ENCODE measurements around the gene ELK3.
"Not testable (repeated sequence)": the region's sequence is repeated elsewhere in the genome, so short reads cannot be mapped to it uniquely, and the experiment has no call there.

Gene ELK3

GRCh38 chr12:96301732-96302131, 107.6 kb downstream of the ELK3 start:
- DNase-seq (ENCODE audit: insufficient read length) (no peak), FAIRE-seq (no peak)
- TF ChIP-seq TAF1 (IDR thresholded peaks at IDR 0.05; ENCODE audit: borderline replicate concordance, low read depth, low read length) (no peak), POLR2A (IDR thresholded peaks at IDR 0.05; ENCODE audit: low read depth, low read length) (no peak), POLR2AphosphoS5 (IDR thresholded peaks at IDR 0.05; ENCODE audit: low read depth, low read length) (no peak)

GRCh38 chr12:96302687-96303310, 108.6 kb downstream of the ELK3 start:
- FAIRE-seq (no peak), DNase-seq (ENCODE audit: insufficient read length) (no peak)
- no peak for TF ChIP-seq POLR2A (IDR thresholded peaks at IDR 0.05; ENCODE audit: low read depth, low read length)
- TF ChIP-seq POLR2AphosphoS5 (IDR thresholded peaks at IDR 0.05; ENCODE audit: low read depth, low read length): no peak
- no peak for TF ChIP-seq TAF1 (IDR thresholded peaks at IDR 0.05; ENCODE audit: borderline replicate concordance, low read depth, low read length)

- TF ChIP-seq TAF1 (IDR thresholded peaks at IDR 0.05; ENCODE audit: borderline replicate concordance, low read depth, low read length): no peak
- no peak for TF ChIP-seq POLR2AphosphoS5 (IDR thresholded peaks at IDR 0.05; ENCODE audit: low read depth, low read length)
- TF ChIP-seq POLR2A (IDR thresholded peaks at IDR 0.05; ENCODE audit: low read depth, low read length): no peak
- FAIRE-seq (no peak), DNase-seq (ENCODE audit: insufficient read length) (no peak)
Measured at GRCh38 chr12:96303653-96304052, 109.5 kb downstream of the ELK3 start.

GRCh38 chr12:96305665-96306064, 111.5 kb downstream of the ELK3 start:
- TF ChIP-seq TAF1 (IDR thresholded peaks at IDR 0.05; ENCODE audit: borderline replicate concordance, low read depth, low read length) (no peak), POLR2AphosphoS5 (IDR thresholded peaks at IDR 0.05; ENCODE audit: low read depth, low read length) (no peak), POLR2A (IDR thresholded peaks at IDR 0.05; ENCODE audit: low read depth, low read length) (no peak)
- DNase-seq (ENCODE audit: insufficient read length) (no peak), FAIRE-seq (no peak)

GRCh38 chr12:96308881-96309280, 114.7 kb downstream of the ELK3 start:
- no peak for FAIRE-seq
- TF ChIP-seq POLR2A (IDR thresholded peaks at IDR 0.05; ENCODE audit: low read depth, low read length) (no peak), TAF1 (IDR thresholded peaks at IDR 0.05; ENCODE audit: borderline replicate concordance, low read depth, low read length) (no peak)
- DNase-seq (ENCODE audit: insufficient read length): no peak

GRCh38 chr12:96310067-96310466, 115.9 kb downstream of the ELK3 start:
- TF ChIP-seq POLR2AphosphoS5 (IDR thresholded peaks at IDR 0.05; ENCODE audit: low read depth, low read length): no peak
- no peak for TF ChIP-seq TAF1 (IDR thresholded peaks at IDR 0.05; ENCODE audit: borderline replicate concordance, low read depth, low read length)
- no peak for TF ChIP-seq POLR2A (IDR thresholded peaks at IDR 0.05; ENCODE audit: low read depth, low read length)
- FAIRE-seq: no peak
- DNase-seq (ENCODE audit: insufficient read length): no peak

- TF ChIP-seq POLR2AphosphoS5 (IDR thresholded peaks at IDR 0.05; ENCODE audit: low read depth, low read length): no peak
- TF ChIP-seq TAF1 (IDR thresholded peaks at IDR 0.05; ENCODE audit: borderline replicate concordance, low read depth, low read length): no peak
- TF ChIP-seq POLR2A (IDR thresholded peaks at IDR 0.05; ENCODE audit: low read depth, low read length): no peak
- DNase-seq (ENCODE audit: insufficient read length) (no peak), FAIRE-seq (peak; percentile 44)
Measured at GRCh38 chr12:96311191-96311590, 117.0 kb downstream of the ELK3 start.

- no peak for DNase-seq (ENCODE audit: insufficient read length)
- TF ChIP-seq TAF1 (IDR thresholded peaks at IDR 0.05; ENCODE audit: borderline replicate concordance, low read depth, low read length) (no peak), POLR2AphosphoS5 (IDR thresholded peaks at IDR 0.05; ENCODE audit: low read depth, low read length) (no peak), POLR2A (IDR thresholded peaks at IDR 0.05; ENCODE audit: low read depth, low read length) (no peak)
- FAIRE-seq: no peak
Measured at GRCh38 chr12:96313606-96314005, 119.4 kb downstream of the ELK3 start.

- TF ChIP-seq POLR2AphosphoS5 (IDR thresholded peaks at IDR 0.05; ENCODE audit: low read depth, low read length) (no peak), POLR2A (IDR thresholded peaks at IDR 0.05; ENCODE audit: low read depth, low read length) (no peak), TAF1 (IDR thresholded peaks at IDR 0.05; ENCODE audit: borderline replicate concordance, low read depth, low read length) (no peak)
- DNase-seq (ENCODE audit: insufficient read length): no peak
- FAIRE-seq: peak; percentile 56
Measured at GRCh38 chr12:96314723-96315122, 120.5 kb downstream of the ELK3 start.

GRCh38 chr12:96315741-96316481, 121.7 kb downstream of the ELK3 start:
- not testable (repeated sequence) for DNase-seq (ENCODE audit: insufficient read length); FAIRE-seq

GRCh38 chr12:96317801-96318200, 123.6 kb downstream of the ELK3 start:
- FAIRE-seq; DNase-seq (ENCODE audit: insufficient read length): not testable (repeated sequence)
